WI38 (cell line): ENCODE results near the gene COQ8A.

ENCODE experiments used
- H3K4me3 ChIP-seq: 2 replicates; pipeline ENCODE4 v1.5.1; 2011; ENCODE audit warnings: low read depth, mild to moderate bottlenecking, control low read depth, low read length
- CTCF ChIP-seq: IDR thresholded peaks from 2 replicates; pipeline ENCODE4 v1.5.1; 2012; ENCODE audit warnings: low read depth, mild to moderate bottlenecking, control low read depth, low read length

The COQ8A gene

GRCh38 chr1:226894826-226895225, 45.3 kb upstream of the COQ8A start:
- no peak overlapping the region for H3K4me3 ChIP-seq
- no peak for TF ChIP-seq CTCF

GRCh38 chr1:226895644-226896043, 44.5 kb upstream of the COQ8A start:
- no peak for TF ChIP-seq CTCF

GRCh38 chr1:226898246-226898645, 41.8 kb upstream of the COQ8A start:
- no peak for TF ChIP-seq CTCF
- H3K4me3 ChIP-seq, result no peak overlapping the region

More at GRCh38 chr1:226895644-226896043, 44.5 kb upstream of the COQ8A start:
- no peak overlapping the region for H3K4me3 ChIP-seq

- H3K4me3 ChIP-seq, result no peak overlapping the region
Observed at GRCh38 chr1:226901421-226901820, 38.7 kb upstream of the COQ8A start.

GRCh38 chr1:226902601-226903000, 37.5 kb upstream of the COQ8A start:
- no peak overlapping the region for H3K4me3 ChIP-seq
- no peak for TF ChIP-seq CTCF

More at GRCh38 chr1:226901421-226901820, 38.7 kb upstream of the COQ8A start:
- no peak for TF ChIP-seq CTCF

- no peak for TF ChIP-seq CTCF
- no peak overlapping the region for H3K4me3 ChIP-seq
Observed at GRCh38 chr1:226903819-226904716, 36.0 kb upstream of the COQ8A start.

GRCh38 chr1:226904772-226905171, 35.3 kb upstream of the COQ8A start:
- TF ChIP-seq CTCF, result no peak
- H3K4me3 ChIP-seq, result no peak overlapping the region
